DND-41 (cell line): ENCODE results near the gene ANKRD29.

Experiments
- ATAC-seq: fragments of 200-7000 bp; cut with Tn5 transposase; 3 replicates; pipeline ENCODE4 v1.9.1; 2021; ENCODE audit warnings: low read depth; ENCODE audit not compliant: insufficient read depth
- DNase-seq: peaks from one replicate; pipeline ENCODE4 v3.0.0-alpha.2; 2020
- H2AFZ ChIP-seq: 2 replicates; pipeline ENCODE4 v1.6.0; 2012; ENCODE audit warnings: low read depth, low read length
- H3K27ac ChIP-seq: 2 replicates; pipeline ENCODE4 v1.5.1; 2012; ENCODE audit warnings: low read length, inconsistent platforms
- H3K27me3 ChIP-seq: fragments of 200-600 bp; sonication (generic); 2 replicates; pipeline ENCODE4 v1.6.0; 2012; ENCODE audit warnings: low read length, mild to moderate bottlenecking, inconsistent platforms; ENCODE audit not compliant: insufficient read depth, poor library complexity
- H3K36me3 ChIP-seq: 2 replicates; pipeline ENCODE4 v1.5.1; 2012; ENCODE audit warnings: low read length, inconsistent platforms; ENCODE audit not compliant: insufficient read depth
- H3K4me1 ChIP-seq: 2 replicates; pipeline ENCODE4 v1.5.1; 2012; ENCODE audit warnings: mild to moderate bottlenecking, low read length; ENCODE audit not compliant: insufficient read depth
- H3K4me2 ChIP-seq: 2 replicates; pipeline ENCODE4 v1.6.0; 2012; ENCODE audit warnings: mild to moderate bottlenecking, moderate library complexity, low read length, inconsistent platforms; ENCODE audit not compliant: insufficient read depth
- H3K4me3 ChIP-seq, 2 experiments: fragments of 200-600 bp in 1 of 2; shearing (Covaris generic) in 1 of 2; 2 replicates each; pipeline ENCODE4 v1.5.1; 2012 to 2016; ENCODE audit warnings: inconsistent platforms in 2 of 2, low read length in 2 of 2, mild to moderate bottlenecking in 2 of 2, low read depth in 1 of 2, moderate library complexity in 1 of 2
- H3K79me2 ChIP-seq: 2 replicates; pipeline ENCODE4 v1.6.0; 2012; ENCODE audit warnings: low read length, inconsistent platforms; ENCODE audit not compliant: insufficient read depth
- H3K9ac ChIP-seq: 2 replicates; pipeline ENCODE4 v1.6.0; 2012; ENCODE audit warnings: low read depth, mild to moderate bottlenecking, inconsistent platforms, low read length, moderate library complexity
- H3K9me3 ChIP-seq: 2 replicates; pipeline ENCODE4 v1.5.1; 2012; ENCODE audit warnings: low read length, moderate library complexity, mild to moderate bottlenecking, inconsistent platforms; ENCODE audit not compliant: insufficient read depth, severe bottlenecking
- H4K20me1 ChIP-seq: 2 replicates; pipeline ENCODE4 v1.6.0; 2012; ENCODE audit warnings: low read length; ENCODE audit not compliant: insufficient read depth
- CTCF ChIP-seq: IDR thresholded peaks from 2 replicates; pipeline ENCODE4 v1.5.1; 2012; ENCODE audit warnings: borderline replicate concordance, low read length, moderate library complexity, mild to moderate bottlenecking; ENCODE audit not compliant: poor library complexity, severe bottlenecking; ENCODE audit errors: extremely low read depth
- EZH2 ChIP-seq: IDR thresholded peaks from 3 replicates; pipeline ENCODE4 v1.6.1; 2012; ENCODE audit warnings: borderline replicate concordance, low read depth, mild to moderate bottlenecking, moderate library complexity, low read length, inconsistent platforms; ENCODE audit not compliant: severe bottlenecking

ANKRD29 gene

GRCh38 chr18:23636071-23636399 is 26.7 kb downstream of the ANKRD29 start:
- ATAC-seq (no peak), DNase-seq (no peak)
- peaks cover under 1% of the 10 kb centered on the region for H3K9me3 ChIP-seq
- no peaks in the 10 kb centered on the region for H3K36me3 ChIP-seq
- no peaks in the 10 kb centered on the region for H4K20me1 ChIP-seq
- H3K27me3 ChIP-seq, result no peaks in the 10 kb centered on the region
- no peak overlapping the region for H3K27ac ChIP-seq
- no peaks in the 10 kb centered on the region for H3K4me1 ChIP-seq
- no peaks in the 10 kb centered on the region for H3K79me2 ChIP-seq
- H2AFZ ChIP-seq, result no peak overlapping the region
- no peak overlapping the region for H3K9ac ChIP-seq
- no peak overlapping the region for H3K4me2 ChIP-seq
- no peak for TF ChIP-seq EZH2
- no peak for TF ChIP-seq CTCF
- no peak overlapping the region for H3K4me3 ChIP-seq

- H3K79me2 ChIP-seq, result no peaks in the 10 kb centered on the region
- H3K9ac ChIP-seq, result no peak overlapping the region
- TF ChIP-seq CTCF (no peak), EZH2 (no peak)
- H2AFZ ChIP-seq, result no peak overlapping the region
- DNase-seq (peak; percentile 28), ATAC-seq (peak; percentile 72; the same call in 2 of the 3 replicates)
- no peaks in the 10 kb centered on the region for H3K36me3 ChIP-seq
- no peak overlapping the region for H3K27ac ChIP-seq
- H3K4me2 ChIP-seq, result no peak overlapping the region
- no peaks in the 10 kb centered on the region for H3K4me1 ChIP-seq
- no peaks in the 10 kb centered on the region for H4K20me1 ChIP-seq
- no peaks in the 10 kb centered on the region for H3K27me3 ChIP-seq
- H3K9me3 ChIP-seq, result no peaks in the 10 kb centered on the region
- H3K4me3 ChIP-seq, result no peak overlapping the region
Observed at GRCh38 chr18:23635283-23636070, 27.2 kb downstream of the ANKRD29 start.

GRCh38 chr18:23634692-23635091 is 28.0 kb downstream of the ANKRD29 start:
- Histone ChIP-seq H3K9me3 (no peaks in the 10 kb centered on the region), H3K79me2 (no peaks in the 10 kb centered on the region), H3K27ac (no peak overlapping the region), H3K4me3 (no peak overlapping the region), H3K9ac (no peak overlapping the region), H3K36me3 (no peaks in the 10 kb centered on the region), H3K27me3 (no peaks in the 10 kb centered on the region), H3K4me1 (no peaks in the 10 kb centered on the region), H3K4me2 (no peak overlapping the region), H4K20me1 (no peaks in the 10 kb centered on the region), H2AFZ (no peak overlapping the region)
- TF ChIP-seq CTCF, result no peak
- TF ChIP-seq EZH2, result no peak
- ATAC-seq, result no peak
- DNase-seq, result no peak
